GM21515 (cell line): Measurements from ENCODE around the gene CTNNA3.
"Not testable (repeated sequence)": the region's sequence is repeated elsewhere in the genome, so short reads cannot be mapped to it uniquely, and the experiment has no call there.

Source experiments
- ATAC-seq: cut with Tn5 transposase; IDR thresholded peaks from one replicate; pipeline ENCODE4 v1.9.1; 2021; ENCODE audit not compliant: unreplicated experiment

Gene CTNNA3

GRCh38 chr10:67696029-67696428 lies at the start of gene CTNNA3:
TSS of gene CTNNA3 (minus strand) at chr10:67696195.
- ATAC-seq = peak; percentile 66

GRCh38 chr10:67735430-67735829 lies 39.4 kb upstream of the CTNNA3 start:
- no peak for ATAC-seq

- no peak for ATAC-seq
Measured at GRCh38 chr10:67733511-67733910, 37.5 kb upstream of the CTNNA3 start.

- ATAC-seq = no peak
Measured at GRCh38 chr10:67725567-67725966, 29.6 kb upstream of the CTNNA3 start.

GRCh38 chr10:67723601-67724000 lies 27.6 kb upstream of the CTNNA3 start:
- ATAC-seq = no peak

- peak; percentile 87 for ATAC-seq
Measured at GRCh38 chr10:67722113-67722512, 26.1 kb upstream of the CTNNA3 start.

GRCh38 chr10:67716455-67716854 lies 20.5 kb upstream of the CTNNA3 start:
- ATAC-seq = not testable (repeated sequence)

- no peak for ATAC-seq
Measured at GRCh38 chr10:67705921-67706320, 9.9 kb upstream of the CTNNA3 start.

- not testable (repeated sequence) for ATAC-seq
Measured at GRCh38 chr10:67699613-67700270, 3.7 kb upstream of the CTNNA3 start.

GRCh38 chr10:67698164-67698563 lies 2.2 kb upstream of the CTNNA3 start:
- ATAC-seq = no peak

GRCh38 chr10:67697724-67698131 lies 1.7 kb upstream of the CTNNA3 start:
- ATAC-seq = peak; percentile 93

GRCh38 chr10:67696679-67697078 lies 684 bp upstream of the CTNNA3 start:
- ATAC-seq = no peak

GRCh38 chr10:67695555-67695954 lies 440 bp downstream of the CTNNA3 start:
- no peak for ATAC-seq

- ATAC-seq = not testable (repeated sequence)
Measured at GRCh38 chr10:67691861-67692260, 4.1 kb downstream of the CTNNA3 start.

GRCh38 chr10:67690540-67690939 lies 5.5 kb downstream of the CTNNA3 start:
- not testable (repeated sequence) for ATAC-seq

- not testable (repeated sequence) for ATAC-seq
Measured at GRCh38 chr10:67684140-67684539, 11.9 kb downstream of the CTNNA3 start.

- no peak for ATAC-seq
Measured at GRCh38 chr10:67678335-67678974, 17.5 kb downstream of the CTNNA3 start.

GRCh38 chr10:67676208-67676825 lies 19.7 kb downstream of the CTNNA3 start:
- no peak for ATAC-seq

GRCh38 chr10:67670401-67670800 lies 25.6 kb downstream of the CTNNA3 start:
- ATAC-seq = no peak

GRCh38 chr10:67669978-67670377 lies 26.0 kb downstream of the CTNNA3 start:
- ATAC-seq = no peak

- no peak for ATAC-seq
Measured at GRCh38 chr10:67668448-67668847, 27.5 kb downstream of the CTNNA3 start.

- ATAC-seq = no peak
Measured at GRCh38 chr10:67667035-67667425, 29.0 kb downstream of the CTNNA3 start.
